ENCODE results near the gene HLA-DPB1.

DNA sequence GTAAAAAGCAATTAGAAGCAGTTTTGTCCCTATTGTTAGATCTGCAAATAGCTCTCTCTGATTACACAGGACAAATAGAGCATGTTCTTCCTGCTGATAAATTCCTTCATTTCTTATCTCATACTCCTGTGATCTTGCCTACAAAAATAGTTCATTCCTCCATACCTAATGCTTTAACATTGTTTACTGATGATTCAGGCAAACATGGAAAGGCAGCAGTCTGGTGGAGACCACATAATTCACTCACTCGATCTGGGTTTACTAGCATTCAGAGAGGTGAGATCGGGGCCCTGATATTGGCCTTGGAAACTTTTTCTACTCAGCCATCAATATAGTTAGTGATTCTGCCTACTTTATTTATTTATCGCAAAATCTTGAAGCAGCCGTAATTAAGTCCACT lies 22.6 kb upstream of the HLA-DPB1 start:
- TF ChIP-seq EP300 (IDR thresholded peaks at IDR 0.05; ENCODE audit: low read depth): no peak
- TF ChIP-seq, protein P1, sequence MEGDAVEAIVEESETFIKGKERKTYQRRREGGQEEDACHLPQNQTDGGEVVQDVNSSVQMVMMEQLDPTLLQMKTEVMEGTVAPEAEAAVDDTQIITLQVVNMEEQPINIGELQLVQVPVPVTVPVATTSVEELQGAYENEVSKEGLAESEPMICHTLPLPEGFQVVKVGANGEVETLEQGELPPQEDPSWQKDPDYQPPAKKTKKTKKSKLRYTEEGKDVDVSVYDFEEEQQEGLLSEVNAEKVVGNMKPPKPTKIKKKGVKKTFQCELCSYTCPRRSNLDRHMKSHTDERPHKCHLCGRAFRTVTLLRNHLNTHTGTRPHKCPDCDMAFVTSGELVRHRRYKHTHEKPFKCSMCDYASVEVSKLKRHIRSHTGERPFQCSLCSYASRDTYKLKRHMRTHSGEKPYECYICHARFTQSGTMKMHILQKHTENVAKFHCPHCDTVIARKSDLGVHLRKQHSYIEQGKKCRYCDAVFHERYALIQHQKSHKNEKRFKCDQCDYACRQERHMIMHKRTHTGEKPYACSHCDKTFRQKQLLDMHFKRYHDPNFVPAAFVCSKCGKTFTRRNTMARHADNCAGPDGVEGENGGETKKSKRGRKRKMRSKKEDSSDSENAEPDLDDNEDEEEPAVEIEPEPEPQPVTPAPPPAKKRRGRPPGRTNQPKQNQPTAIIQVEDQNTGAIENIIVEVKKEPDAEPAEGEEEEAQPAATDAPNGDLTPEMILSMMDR (IDR thresholded peaks at IDR 0.05): no peak
- TF ChIP-seq POLR2A (IDR thresholded peaks at IDR 0.05): no peak
